OCI-LY7 (cell line): ENCODE results near the gene E2F6. TPM values are rescaled to one million over a fixed set of nuclear protein-coding genes. Genes with fewer than 3 reads are reported as not detected.

Experiments
- BruUV-seq: library from RNA; stranded (reverse); fragments of 400-500 nt; replicated peaks from 2 replicates; lab custom pipeline; 2021; lab: Mats Ljungman, UMichigan
- CTCF ChIA-PET: fragments of 300-600 bp; sonication (Branson Sonifier 250); formaldehyde crosslinking; loops from one replicate; lab custom pipeline; 2022; ENCODE audit warnings: antibody characterized with exemption; ENCODE audit not compliant: unreplicated experiment; lab: Charles Lee
- POLR2A ChIA-PET: fragments of 300-600 bp; sonication (Branson Sonifier 250); formaldehyde crosslinking; loops from one replicate; lab custom pipeline; 2022; ENCODE audit warnings: antibody characterized with exemption; lab: Charles Lee
- DNase-seq: peaks from one replicate; pipeline ENCODE4 v3.0.0-alpha.2; 2015; ENCODE audit warnings: low spot score
- H2AFZ ChIP-seq: fragments of 200-600 bp; sonication (generic), shearing (Covaris generic); 2 replicates; pipeline ENCODE4 v1.6.1; 2014; ENCODE audit warnings: mild to moderate bottlenecking, antibody characterized with exemption, low read length, moderate library complexity
- H3K27ac ChIP-seq: fragments of 200-600 bp; sonication (generic); 2 replicates; pipeline ENCODE4 v1.5.1; 2014; ENCODE audit warnings: mixed run types, low read depth, mild to moderate bottlenecking, moderate library complexity, low read length, inconsistent platforms; ENCODE audit not compliant: poor library complexity, severe bottlenecking
- H3K36me3 ChIP-seq: fragments of 200-600 bp; sonication (generic); 2 replicates; pipeline ENCODE4 v1.6.1; 2014; ENCODE audit warnings: mild to moderate bottlenecking, antibody characterized with exemption, low read length, moderate library complexity, mixed read lengths; ENCODE audit not compliant: insufficient read depth
- H3K4me1 ChIP-seq: fragments of 200-600 bp; sonication (generic); 2 replicates; pipeline ENCODE4 v1.5.1; 2014; ENCODE audit warnings: mild to moderate bottlenecking, low read length; ENCODE audit not compliant: insufficient read depth, poor library complexity, severe bottlenecking
- H3K4me2 ChIP-seq: fragments of 200-600 bp; sonication (generic); 2 replicates; pipeline ENCODE4 v1.6.1; 2014; ENCODE audit warnings: mild to moderate bottlenecking, low read length
- H3K4me3 ChIP-seq: fragments of 200-600 bp; sonication (generic); 2 replicates; pipeline ENCODE4 v1.5.1; 2014; ENCODE audit warnings: mild to moderate bottlenecking, low read depth, low read length; ENCODE audit not compliant: poor library complexity, severe bottlenecking
- H3K79me2 ChIP-seq: fragments of 200-600 bp; sonication (generic); 2 replicates; pipeline ENCODE4 v1.6.1; 2016; ENCODE audit warnings: low read depth, mild to moderate bottlenecking, low read length, moderate library complexity, mixed read lengths; ENCODE audit not compliant: insufficient read depth
- H3K9me2 ChIP-seq: fragments of 200-600 bp; sonication (generic); 2 replicates; pipeline ENCODE4 v1.6.1; 2016; ENCODE audit warnings: mild to moderate bottlenecking, low read length, mixed read lengths; ENCODE audit not compliant: insufficient read depth
- H3K9me3 ChIP-seq: fragments of 200-600 bp; sonication (generic); 2 replicates; pipeline ENCODE4 v1.6.1; 2014; ENCODE audit warnings: mild to moderate bottlenecking, mixed run types, low read length, mixed read lengths
- H4K20me1 ChIP-seq: fragments of 200-600 bp; sonication (generic); 2 replicates; pipeline ENCODE4 v1.6.1; 2014; ENCODE audit warnings: mild to moderate bottlenecking, antibody characterized with exemption, low read length, moderate library complexity, mixed read lengths; ENCODE audit not compliant: insufficient read depth
- CTCF ChIP-seq: fragments of 200-600 bp; sonication (generic); conservative IDR thresholded peaks from 2 replicates; pipeline ENCODE4 v1.5.1; 2014; ENCODE audit warnings: mild to moderate bottlenecking, antibody characterized with exemption, low read length, moderate library complexity, mixed read lengths
- EZH2phosphoT487 ChIP-seq: fragments of 200-600 bp; sonication (generic); IDR thresholded peaks from 2 replicates; pipeline ENCODE4 v1.6.1; 2018; ENCODE audit warnings: low read depth, borderline replicate concordance, mild to moderate bottlenecking, mixed run types, antibody characterized with exemption, low read length, moderate library complexity, mixed read lengths
- intact Hi-C: fragments of 100-400 bp; cut with micrococcal nuclease; formaldehyde crosslinking; loops from one replicate; pipeline ENCODE4 v1.10.0; 2022; ENCODE audit not compliant: unreplicated experiment
- total RNA-seq, 2 experiments: library from RNA; depleted of rRNA in 1 of 2; stranded (reverse); fragments of >200 nt in 1 of 2; shearing (Covaris generic) in 1 of 2; gene quantifications; 2 replicates each; pipeline ENCODE4 v1.2.3, GENCODE V29; 2014 to 2022

The E2F6 gene
- total RNA-seq, 2 experiments from 2014 or later, result 12.4 to 14.3 TPM

DNA sequence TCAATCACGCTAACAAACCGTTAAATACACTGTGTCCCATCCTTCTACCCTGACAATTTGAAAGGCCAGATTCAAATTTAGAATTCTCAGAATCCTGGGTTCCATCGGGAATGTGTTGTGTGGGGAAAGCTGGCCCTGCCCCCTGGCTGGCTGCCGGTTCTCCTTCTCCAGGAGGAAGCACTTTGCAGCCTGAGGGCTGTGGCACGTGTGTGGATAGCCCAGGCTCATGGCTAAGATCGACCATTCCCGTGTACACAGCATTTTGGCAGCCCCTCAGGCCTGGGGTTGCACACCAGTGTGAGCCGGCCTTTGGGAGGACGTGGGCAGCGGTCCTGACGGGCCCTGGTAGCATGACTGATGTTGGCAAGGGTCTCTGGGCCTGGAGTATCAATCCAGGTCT, 70.6 kb downstream of the E2F6 start:
- Histone ChIP-seq H2AFZ (no peak overlapping the region), H3K36me3 (no peaks in the 10 kb centered on the region), H3K4me3 (no peak overlapping the region), H3K27ac (no peak overlapping the region), H3K9me3 (no peaks in the 10 kb centered on the region), H3K4me2 (no peak overlapping the region), H3K4me1 (no peaks in the 10 kb centered on the region), H3K9me2 (no peaks in the 10 kb centered on the region), H3K79me2 (no peaks in the 10 kb centered on the region), H4K20me1 (no peaks in the 10 kb centered on the region)
- intact Hi-C loops, result no loop called here
- DNase-seq, result no peak
- ChIA-PET POLR2A (no interaction called here), CTCF (interaction anchor here (1.2 kb wide), 1 partner anchor 176 kb away, joined by 4 read pairs; no protein-coding TSS in a partner anchor)
- no TSS peak for BruUV-seq
- TF ChIP-seq EZH2phosphoT487 (no peak), CTCF (no peak)

Other genes with a start within 250 kb of the E2F6 start
- gene ROCK2, start 121.5 kb downstream of the E2F6 start, total RNA-seq (2014; rRNA removed; shearing (Covaris generic)), result 12.4 and 15.5 TPM in 2 replicates
- 21.0 and 23.4 TPM in 2 replicates for gene ROCK2, start 121.5 kb downstream of the E2F6 start, total RNA-seq (2022)
- gene GREB1, start 67.9 kb upstream of the E2F6 start, total RNA-seq (2014; rRNA removed; shearing (Covaris generic)), result 3.5 TPM in 2 replicates
- gene GREB1, start 67.9 kb upstream of the E2F6 start, total RNA-seq (2022), result 7.3 and 8.4 TPM in 2 replicates
- not detected in 2 replicates for gene NTSR2, start 204.0 kb upstream of the E2F6 start, total RNA-seq (2014; rRNA removed; shearing (Covaris generic))
- not detected in 2 replicates for gene NTSR2, start 204.0 kb upstream of the E2F6 start, total RNA-seq (2022)